Endothelial cell of umbilical vein (primary cell): ENCODE data around the gene SLC5A9.

Source experiments
- CTCF ChIP-seq, 2 donors: IDR thresholded peaks; 1 replicate in 1 of 2; 2 replicates in 1 of 2; pipeline ENCODE4 v1.5.1; 2011; ENCODE audit warnings: low read length in 2 of 2, mild to moderate bottlenecking in 2 of 2, moderate library complexity in 2 of 2, control low read depth in 1 of 2, inconsistent platforms in 1 of 2, low read depth in 1 of 2; ENCODE audit not compliant: insufficient read depth in 1 of 2; ENCODE audit errors: extremely low read depth in 1 of 2
- POLR2A ChIP-seq: IDR thresholded peaks from 2 replicates; pipeline ENCODE4 v1.6.1; 2012; ENCODE audit warnings: low read depth, mild to moderate bottlenecking, control low read depth, low read length

GRCh38 chr1:48207131-48207530, 15.4 kb upstream of the SLC5A9 start:
- TF ChIP-seq POLR2A, result no peak
- TF ChIP-seq CTCF (IDR thresholded peaks at IDR 0.05; ENCODE audit: extremely low read depth in 1 of 2, insufficient read depth in 1 of 2, low read depth in 1 of 2, low read length in 2 of 2), result no peak
